ENCODE results near the gene KLHL26.
"Not testable (repeated sequence)": the region's sequence is repeated elsewhere in the genome, so short reads cannot be mapped to it uniquely, and the experiment has no call there.

The KLHL26 gene, protein sequence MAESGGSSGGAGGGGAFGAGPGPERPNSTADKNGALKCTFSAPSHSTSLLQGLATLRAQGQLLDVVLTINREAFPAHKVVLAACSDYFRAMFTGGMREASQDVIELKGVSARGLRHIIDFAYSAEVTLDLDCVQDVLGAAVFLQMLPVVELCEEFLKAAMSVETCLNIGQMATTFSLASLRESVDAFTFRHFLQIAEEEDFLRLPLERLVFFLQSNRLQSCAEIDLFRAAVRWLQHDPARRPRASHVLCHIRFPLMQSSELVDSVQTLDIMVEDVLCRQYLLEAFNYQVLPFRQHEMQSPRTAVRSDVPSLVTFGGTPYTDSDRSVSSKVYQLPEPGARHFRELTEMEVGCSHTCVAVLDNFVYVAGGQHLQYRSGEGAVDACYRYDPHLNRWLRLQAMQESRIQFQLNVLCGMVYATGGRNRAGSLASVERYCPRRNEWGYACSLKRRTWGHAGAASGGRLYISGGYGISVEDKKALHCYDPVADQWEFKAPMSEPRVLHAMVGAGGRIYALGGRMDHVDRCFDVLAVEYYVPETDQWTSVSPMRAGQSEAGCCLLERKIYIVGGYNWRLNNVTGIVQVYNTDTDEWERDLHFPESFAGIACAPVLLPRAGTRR

DNA sequence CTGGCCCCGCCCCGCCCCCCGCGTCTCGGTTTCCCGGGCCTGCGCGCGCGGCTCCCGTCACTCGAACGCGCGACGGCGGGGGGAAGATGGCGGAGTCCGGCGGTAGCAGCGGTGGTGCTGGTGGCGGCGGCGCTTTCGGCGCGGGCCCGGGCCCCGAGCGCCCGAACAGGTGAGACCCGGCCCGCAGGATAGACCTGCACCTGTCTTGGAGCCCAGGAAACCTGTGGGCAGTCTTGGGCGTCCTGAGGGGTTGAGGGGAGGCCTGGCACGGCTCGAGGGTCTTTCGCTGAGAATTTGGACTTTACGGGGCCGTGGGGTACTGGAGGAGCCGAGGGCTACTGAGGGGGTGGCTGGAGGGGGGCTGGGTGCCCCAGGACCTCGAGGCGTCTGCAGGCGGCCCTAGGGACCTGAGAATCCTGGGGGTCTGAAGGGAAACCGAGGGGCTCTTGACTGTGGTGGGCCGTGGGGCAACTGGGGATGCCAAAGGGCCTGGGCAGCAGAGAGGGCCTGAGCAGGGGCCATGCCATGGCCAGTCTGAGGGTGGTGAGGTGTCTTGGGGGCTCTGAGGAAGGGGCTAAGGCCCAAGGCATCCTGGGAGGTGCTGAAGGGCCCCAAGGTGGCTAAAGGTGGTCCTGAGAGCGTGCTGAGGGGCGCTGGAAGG is at the start of gene KLHL26:
TSS of gene KLHL26 (plus strand) at position 60 of the 661 bp plus-strand sequence. CDS start at position 87, 27 bp downstream.
- in situ Hi-C loops (cut with HindIII; ENCODE audit: low sequenced_read_pairs), result no loop called here

DNA sequence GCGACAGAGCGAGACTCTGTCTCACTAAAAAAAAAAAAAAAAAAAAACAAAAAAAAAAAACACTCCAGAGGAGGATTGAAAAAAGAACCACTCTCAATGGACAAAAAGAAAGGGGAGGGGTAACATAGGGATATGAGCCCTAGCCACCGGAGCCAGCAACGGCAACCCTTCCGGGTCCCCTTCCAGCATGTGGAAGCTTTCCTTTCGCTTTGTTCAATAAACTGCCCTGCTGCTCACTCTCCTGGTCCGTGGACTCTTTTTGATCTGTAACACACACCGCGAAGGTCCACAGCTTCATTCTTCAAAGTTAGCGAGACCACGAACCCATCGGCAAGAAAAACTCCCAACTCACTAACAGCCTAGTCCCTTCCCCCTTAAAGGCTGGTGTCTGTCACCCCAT is 49.3 kb upstream of the KLHL26 start:
- in situ Hi-C loops (cut with HindIII; ENCODE audit: low sequenced_read_pairs), result no loop called here

DNA sequence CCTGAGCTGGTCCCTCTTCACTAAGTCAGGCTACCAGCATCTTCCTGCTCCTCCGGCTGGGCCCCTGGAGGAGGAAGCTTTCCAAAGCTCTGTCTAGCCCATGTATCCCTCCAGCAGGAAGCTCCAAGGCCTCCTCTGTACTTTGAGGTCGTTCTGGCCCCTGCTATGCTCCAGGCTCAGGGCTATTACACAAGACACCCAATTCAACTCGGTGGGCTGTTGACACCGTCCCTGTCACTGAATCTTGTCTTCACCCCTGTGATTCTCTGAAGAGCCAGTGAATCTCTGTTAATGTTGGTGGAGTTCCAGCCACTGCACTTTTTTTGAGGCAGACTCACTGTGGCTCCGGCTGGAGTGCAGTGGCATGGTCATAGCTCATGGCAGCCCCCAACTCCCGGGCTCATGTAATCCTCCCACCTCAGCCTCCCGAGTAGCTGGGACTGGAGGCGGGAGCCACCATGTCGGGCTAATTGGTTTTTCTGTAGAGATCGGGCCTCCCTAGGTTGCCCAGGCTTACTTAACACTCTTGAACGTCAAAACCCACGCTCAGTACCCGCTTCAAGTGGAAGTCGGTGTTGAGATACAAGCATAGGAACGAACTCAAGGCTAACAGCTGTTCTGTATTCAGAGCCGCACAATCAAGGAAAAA is 48.7 kb upstream of the KLHL26 start:
- in situ Hi-C loops (cut with HindIII; ENCODE audit: low sequenced_read_pairs), result no loop called here

DNA sequence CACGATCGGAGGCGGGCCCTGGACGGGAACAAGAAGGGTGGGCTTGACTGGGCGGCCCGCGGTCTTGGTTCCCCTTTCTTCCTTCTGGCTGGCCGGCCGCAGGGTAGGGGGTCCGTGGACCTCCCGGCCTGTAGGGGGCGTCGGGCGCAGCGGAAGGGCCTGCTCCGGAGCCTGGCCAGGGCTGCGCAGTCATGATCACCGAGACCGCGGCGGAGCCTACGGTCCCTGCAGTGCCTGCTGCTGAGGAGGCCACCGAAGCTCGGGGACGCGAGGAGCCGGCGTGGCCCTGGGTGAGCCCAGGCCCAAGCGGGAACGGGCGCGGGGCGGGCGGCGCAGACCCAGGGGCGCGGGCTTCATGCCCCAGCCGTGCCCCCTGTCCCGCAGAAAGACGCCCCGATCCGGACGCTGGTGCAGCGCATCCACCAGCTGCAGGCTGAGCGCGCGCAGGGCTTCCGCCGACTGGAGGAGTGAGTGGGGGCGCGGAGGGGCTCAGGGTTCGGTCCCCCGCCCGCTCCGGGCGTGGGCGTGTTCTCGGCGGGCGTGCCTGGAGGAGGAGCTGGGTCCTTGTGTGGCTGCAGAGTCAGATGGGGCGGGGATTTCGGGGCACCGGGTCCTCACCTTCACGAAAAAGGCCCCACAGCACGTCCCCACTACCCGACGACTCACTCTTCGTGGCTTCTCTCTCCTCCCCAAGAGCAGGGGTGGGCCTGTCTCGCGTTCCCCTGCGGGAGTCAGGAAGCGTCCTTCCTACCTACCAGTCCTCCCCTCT is 48.0 kb upstream of the KLHL26 start, which contains the start of gene REX1BD:
TSS of gene REX1BD (plus strand) at position 188 of the 769 bp plus-strand sequence. CDS start at position 192, 4 bp downstream.
- in situ Hi-C loops (cut with HindIII; ENCODE audit: low sequenced_read_pairs), result no loop called here

DNA sequence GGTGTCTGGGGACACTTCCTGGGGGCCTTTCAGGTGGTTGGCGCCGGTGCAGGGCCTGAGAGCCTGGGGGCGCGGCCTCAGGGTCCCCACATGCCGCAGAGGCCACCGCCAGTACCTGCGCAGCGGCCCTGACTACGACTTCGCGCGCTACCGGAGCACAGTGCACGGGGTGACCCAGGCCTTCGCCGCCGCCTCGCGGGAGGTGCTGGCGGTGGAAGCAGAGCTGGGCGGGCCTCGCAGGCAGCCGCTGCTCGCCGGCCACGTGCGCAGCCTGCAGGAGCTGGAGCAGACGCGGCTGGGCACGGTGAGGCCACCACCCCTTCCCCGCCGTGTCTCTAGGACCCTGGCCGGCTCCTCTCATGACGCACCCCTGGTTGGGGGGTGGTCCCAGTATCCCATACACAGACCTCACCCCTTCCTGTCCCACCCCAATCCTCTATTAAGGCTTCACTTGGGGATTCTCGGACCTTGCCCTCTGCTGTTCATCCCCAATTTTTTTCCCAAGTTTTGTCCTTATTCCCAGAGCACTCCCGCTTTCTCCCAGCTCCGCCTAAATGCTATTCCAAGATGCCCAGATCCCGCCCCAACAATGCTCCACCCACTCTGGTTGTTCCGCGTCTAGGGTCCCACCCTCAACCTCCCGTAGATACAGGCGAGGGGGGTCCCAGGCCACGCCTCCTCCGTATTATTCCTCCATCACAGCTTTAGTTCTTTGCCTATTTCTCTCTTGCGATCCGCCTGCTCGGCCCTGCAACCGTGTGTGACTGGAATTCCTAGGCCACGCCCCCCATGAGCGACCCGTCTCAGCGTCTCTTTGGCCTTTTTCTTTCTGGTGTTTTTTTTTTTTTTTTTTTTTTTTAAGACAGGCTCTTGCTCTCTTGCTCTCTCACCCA is 47.2 kb upstream of the KLHL26 start:
- in situ Hi-C loops (cut with HindIII; ENCODE audit: low sequenced_read_pairs), result no loop called here

DNA sequence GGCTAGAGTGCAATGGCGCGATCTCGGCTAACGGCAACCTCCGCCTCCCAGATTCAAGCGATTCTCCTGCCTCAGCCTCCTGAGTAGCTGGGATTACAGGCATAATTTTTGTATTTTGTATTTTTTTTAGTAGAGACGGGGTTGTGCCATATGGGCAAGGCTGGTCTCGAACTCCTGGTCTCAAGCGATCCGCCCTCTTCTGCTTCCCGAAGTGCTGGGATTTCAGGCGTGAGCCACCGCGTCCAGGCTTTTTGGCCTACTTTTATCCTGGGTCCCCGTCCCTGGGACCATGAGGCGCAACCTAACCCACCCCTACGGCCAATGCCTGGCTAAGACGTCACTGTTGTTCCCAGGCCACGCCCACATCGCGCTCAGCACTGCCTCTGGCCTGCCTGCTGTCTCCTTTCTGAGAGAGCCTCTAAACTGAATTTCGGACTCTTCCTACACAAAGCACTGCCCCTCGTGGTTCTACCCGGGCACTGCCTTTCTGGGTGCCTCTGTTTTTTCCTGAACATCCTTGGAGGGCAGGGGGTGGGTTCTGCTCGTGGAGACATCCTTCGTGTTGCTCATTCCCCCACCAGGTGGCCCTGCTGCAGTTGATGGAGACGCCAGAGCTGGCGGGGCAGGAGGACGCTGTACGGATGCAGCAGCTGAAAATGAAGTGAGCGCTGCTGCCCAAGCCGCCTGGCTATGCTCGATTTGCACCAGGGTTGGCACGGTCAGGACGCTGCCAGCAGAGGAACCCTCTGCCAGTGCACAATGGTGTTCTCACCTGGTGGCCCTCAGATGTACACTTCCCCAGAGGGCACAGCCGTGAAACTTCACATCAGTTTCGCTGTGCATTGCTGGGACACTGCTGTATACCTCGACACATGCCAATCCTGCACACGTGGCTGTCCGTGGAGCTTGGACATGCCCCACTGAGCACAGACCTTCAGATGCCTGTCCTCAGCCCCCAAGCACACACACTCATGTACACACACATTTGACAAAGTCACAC is 46.3 kb upstream of the KLHL26 start:
- in situ Hi-C loops (cut with HindIII; ENCODE audit: low sequenced_read_pairs), result no loop called here

DNA sequence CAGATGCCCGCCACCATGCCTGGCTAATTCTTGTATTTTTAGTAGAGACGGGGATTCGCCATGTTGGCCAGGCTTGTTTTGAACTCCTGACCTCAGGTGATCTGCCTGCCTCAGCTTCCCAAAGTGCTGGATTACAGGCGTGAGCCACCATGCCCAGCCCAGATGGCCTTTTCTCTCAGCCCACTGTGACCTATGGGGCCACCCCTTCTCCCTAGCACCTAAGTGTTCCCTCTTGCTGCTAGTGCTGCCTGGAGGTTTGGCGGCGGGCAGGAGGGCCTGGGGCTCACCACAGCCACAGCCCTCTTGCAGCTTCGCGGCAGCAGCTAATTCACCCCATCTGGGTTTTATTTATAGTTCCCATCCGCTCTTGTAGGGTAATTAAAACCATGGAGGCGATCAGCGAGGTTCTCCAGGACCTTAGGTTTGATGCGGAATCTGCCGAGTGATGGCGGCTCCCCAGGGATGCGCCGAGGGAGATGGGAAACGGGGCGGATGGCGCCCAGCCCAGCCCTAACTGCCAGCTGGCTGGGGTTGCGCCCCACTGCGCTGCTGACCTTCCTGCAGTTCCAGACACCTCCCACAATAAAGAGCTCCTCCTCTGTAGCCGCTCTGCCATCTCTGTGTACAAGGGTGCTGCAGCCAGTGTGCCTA is 45.0 kb upstream of the KLHL26 start:
- in situ Hi-C loops (cut with HindIII; ENCODE audit: low sequenced_read_pairs), result no loop called here

DNA sequence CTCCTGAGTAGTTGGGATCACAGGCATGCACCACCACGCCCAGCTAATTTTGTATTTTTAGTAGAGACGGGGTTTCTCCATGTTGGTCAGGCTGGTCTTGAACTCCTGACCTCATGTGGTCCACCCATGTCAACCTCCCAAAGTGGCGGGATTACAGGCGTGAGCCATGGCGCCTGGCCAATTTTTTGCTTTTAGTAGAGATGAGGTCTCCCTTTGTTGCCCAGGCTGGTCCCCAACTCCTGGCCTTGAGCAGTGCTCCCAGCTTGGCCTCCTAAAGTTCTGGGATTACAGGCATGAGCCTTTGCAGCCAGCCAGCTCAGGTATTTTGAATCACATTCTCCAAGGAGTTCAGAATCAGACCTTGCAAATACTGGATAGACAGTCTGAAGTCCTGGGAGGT is 44.1 kb upstream of the KLHL26 start:
- in situ Hi-C loops (cut with HindIII; ENCODE audit: low sequenced_read_pairs), result not testable (repeated sequence)

DNA sequence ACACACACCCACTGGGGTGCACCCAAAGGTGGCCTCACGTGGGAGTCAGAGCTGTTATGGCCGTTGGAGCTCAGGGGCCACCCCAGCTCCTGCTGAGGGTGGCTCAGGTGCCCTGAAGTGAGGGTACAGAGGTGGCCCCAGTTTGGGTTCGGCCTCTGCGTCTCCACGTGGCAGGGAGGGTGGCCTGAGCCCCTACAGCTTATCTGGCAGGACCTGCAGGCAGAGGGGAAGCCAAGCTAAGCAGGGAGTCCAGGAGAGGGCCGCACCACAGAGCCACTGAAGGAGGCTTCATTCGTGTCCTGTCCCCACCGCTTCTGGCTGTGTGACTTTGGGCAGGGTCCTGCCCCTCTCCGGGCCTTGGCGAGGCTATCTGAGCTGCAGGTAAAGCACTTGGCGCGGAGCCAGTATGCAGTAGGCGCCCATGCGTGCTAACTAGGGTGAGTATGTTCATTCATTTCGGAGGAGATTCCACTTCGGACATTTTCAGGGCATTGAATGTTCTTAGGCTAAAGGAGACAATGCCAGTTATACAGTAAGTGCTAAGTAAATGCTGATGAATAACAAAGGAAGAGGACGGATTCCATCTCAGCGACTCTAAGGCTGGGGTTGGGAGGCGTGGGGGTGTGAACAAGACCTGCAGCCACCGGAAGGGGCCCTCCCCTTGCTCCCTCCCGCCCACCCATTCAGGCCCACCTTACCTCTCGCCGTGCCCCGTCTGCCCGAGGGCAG is 43.3 kb upstream of the KLHL26 start:
- in situ Hi-C loops (cut with HindIII; ENCODE audit: low sequenced_read_pairs), result no loop called here

DNA sequence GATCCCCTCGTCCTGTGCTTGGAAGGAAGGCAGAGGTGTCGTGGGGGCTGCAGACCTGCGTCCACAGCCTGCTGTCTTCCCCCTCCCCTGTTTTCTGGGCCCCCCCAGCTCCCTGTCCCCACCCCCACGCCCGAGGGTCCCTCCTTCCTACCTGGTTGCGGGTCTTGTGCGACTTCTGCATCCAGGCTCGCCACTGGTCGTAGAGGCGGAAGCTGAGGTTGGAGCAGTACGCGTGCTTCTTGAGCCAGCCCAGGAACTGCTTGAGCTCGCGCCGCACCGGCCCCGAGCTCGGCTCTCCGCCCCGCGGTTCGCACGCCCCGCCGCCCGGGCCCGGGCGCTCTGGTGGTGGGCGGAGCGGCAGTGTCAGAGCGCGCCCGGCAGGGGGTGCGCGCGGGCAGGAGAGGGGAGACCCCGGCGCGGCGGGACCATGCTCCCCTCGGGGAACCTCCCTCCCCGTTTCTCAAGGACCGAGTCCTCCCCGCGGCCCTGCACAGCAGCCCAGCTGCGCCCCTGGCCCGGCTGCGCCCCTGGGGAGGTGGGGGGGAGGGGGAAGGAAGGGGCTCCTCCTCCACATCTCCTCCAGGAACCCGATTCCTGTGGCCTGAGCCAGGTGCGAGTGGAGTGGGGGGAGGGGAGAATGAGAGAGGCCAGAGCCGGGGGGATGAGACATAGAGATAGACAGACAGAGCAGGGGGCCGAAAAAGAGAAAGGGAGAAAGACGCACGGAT is 42.6 kb upstream of the KLHL26 start:
- in situ Hi-C loops (cut with HindIII; ENCODE audit: low sequenced_read_pairs), result no loop called here

DNA sequence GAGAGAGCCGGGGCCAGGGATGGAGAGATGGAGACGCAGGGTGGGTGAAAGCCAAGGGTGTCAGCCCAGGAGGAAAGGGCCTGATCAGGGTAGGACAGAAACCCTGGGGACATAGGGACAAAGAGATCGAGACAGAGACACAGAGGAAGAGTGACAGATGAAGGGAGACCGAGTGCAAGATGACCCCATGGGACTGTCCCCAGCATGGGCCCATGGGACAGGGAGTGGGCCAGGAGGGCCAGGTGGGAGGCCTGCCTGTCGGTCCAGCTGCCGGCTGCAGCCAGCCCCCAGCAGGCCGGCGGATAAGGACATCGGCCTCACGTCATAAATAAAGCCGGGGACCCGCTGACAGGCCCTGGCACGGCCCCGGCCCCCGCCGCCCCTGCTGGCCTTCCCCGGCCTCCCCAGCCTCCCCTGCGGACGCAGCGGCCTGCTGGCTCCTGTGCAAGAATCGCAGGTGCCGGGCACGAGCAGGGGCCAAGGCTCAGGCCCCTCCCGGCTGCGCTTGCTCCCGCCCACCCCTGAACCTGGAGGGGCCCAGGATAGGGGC is 41.9 kb upstream of the KLHL26 start:
- in situ Hi-C loops (cut with HindIII; ENCODE audit: low sequenced_read_pairs), result no loop called here

DNA sequence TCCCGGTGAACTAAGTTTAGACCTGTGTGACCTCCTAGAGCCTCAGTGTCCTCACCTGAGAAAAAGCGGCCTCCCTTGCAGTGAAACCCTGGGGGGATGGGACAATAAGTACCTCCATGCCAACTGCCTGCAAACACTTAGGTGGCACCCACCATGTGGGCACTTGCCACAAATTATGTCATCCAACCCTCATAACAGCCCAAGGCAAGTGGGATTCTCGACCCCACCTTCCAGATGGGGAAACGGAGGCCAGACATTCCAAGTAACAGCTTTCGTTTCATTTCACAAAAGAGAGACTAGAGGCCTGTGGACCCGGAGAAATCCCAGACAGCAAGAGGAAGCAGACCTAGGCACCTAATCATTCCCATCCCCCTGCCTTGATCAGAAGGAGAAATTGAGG is 41.4 kb upstream of the KLHL26 start:
- in situ Hi-C loops (cut with HindIII; ENCODE audit: low sequenced_read_pairs), result no loop called here

DNA sequence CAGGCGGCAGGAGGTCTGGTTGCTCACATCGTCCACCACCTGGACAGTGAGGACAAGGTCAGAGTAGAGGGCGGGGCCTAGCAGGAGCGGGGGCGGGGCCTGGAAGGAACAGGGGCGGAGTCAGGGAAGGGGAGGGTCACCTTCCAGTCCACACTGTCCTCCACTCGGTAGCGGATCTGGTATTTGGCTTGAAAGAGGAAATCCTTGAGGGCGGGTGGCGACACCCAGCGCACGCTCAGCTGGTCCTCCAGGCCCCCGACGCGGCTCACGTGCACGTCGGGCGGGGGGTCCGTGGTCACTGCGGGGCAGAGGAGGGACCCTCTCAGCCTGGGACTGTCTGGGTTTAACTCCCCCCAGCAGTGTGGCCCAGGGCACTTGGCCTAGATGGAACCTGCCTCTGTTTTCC is 40.1 kb upstream of the KLHL26 start:
- in situ Hi-C loops (cut with HindIII; ENCODE audit: low sequenced_read_pairs), result no loop called here

DNA sequence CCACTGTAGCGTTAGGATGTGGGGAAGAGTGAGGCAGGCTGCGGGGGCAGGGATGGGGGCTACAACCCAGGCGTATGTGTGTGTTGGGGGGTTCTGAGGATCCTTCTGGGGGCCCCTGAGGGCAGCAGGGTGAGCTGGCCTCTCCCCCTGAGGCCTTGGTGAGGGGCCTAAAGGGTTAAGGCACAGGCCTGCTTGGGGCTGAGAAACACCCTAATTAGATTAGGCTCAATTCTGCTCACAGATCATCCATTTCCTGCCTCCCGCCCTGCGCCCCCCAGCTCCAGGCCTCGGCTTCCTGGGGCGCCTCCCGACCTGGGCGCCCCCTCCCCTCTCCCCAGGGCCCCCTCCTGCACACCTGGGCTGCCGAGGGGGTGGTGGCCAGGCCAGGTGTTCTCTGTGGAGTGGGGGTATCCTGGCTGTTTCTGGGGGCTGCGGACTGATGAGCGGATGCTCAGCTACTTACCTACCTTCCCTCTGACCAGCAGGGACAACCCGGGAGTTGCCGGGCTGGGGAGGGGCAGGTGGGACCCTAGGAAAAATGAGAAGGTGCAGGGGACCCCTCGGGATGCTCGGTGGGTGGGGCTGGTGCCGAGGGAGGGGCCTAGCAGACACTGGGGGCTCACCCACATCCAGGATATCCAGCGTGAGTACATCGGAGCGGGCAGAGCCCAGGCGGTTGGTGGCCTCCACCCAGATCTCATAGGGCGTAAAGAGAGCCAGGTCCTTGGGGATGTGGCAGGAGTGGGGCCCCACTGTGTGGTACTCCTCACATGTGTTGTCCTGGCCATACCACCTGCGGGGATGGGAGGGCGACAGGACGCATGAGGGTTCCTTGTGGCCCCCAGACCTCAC is 38.8 kb upstream of the KLHL26 start:
- in situ Hi-C loops (cut with HindIII; ENCODE audit: low sequenced_read_pairs), result no loop called here

DNA sequence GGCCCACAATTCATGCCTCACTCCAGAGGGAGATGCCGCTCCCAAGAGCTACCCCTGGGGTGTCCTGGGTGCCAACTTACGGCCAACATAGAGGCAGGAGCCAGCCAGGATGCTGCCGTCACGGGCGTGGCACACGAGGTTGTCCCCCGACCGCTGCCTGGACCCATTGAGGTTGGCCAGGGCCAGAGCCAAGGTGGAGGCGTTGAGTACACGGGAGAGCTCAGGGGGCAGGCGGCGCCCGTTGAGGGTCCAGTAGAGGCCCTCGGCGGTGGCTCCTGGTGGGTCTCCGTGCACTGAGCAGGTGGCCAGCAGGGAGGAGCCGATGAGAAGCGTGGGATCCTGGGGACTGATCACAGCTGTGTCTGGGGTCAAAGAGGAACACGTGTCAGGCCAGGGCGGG is 37.3 kb upstream of the KLHL26 start:
- in situ Hi-C loops (cut with HindIII; ENCODE audit: low sequenced_read_pairs), result no loop called here
